ENCODE data around the gene GPR183.

DNA sequence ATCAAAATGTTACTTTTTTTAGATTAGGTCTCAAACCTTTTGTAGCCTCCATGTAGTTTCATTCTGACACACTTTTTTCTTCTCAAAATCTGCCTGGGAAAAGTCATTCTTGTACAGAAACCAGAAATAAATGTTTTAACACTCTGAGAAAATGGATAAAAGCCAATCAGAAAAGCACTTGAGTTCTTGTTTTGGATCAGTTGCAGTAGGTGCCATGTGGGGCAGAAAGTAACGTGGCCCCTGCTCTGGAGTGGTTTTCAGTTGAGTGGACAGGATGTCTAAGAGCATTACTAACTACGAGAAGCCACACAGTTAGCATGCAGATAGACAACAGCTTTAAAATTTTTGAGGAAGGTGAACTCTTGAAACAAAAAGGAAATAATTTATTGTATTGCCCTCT lies 19.1 kb downstream of the GPR183 start:
- TF ChIP-seq, protein P1, sequence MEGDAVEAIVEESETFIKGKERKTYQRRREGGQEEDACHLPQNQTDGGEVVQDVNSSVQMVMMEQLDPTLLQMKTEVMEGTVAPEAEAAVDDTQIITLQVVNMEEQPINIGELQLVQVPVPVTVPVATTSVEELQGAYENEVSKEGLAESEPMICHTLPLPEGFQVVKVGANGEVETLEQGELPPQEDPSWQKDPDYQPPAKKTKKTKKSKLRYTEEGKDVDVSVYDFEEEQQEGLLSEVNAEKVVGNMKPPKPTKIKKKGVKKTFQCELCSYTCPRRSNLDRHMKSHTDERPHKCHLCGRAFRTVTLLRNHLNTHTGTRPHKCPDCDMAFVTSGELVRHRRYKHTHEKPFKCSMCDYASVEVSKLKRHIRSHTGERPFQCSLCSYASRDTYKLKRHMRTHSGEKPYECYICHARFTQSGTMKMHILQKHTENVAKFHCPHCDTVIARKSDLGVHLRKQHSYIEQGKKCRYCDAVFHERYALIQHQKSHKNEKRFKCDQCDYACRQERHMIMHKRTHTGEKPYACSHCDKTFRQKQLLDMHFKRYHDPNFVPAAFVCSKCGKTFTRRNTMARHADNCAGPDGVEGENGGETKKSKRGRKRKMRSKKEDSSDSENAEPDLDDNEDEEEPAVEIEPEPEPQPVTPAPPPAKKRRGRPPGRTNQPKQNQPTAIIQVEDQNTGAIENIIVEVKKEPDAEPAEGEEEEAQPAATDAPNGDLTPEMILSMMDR (IDR thresholded peaks at IDR 0.05; ENCODE audit: insufficient read depth, low read depth, low read length) = no peak
- no peak for TF ChIP-seq EZH2 (IDR thresholded peaks at IDR 0.05; ENCODE audit: insufficient read depth, low read length)
